AG09309 (cell line): ENCODE results near the gene NAIP.
"Not testable (repeated sequence)": the region's sequence is repeated elsewhere in the genome, so short reads cannot be mapped to it uniquely, and the experiment has no call there.

ENCODE experiments used
- DNase-seq: peaks from one replicate; pipeline ENCODE4 v3.0.0-alpha.2; 2010; ENCODE audit warnings: low read depth
- H3K4me3 ChIP-seq: 2 replicates; pipeline ENCODE4 v1.5.1; 2011; ENCODE audit warnings: mild to moderate bottlenecking, low read depth, low read length, moderate library complexity; ENCODE audit not compliant: control insufficient read depth
- TF ChIP-seq, protein P1 (sequence below): IDR thresholded peaks from 2 replicates; pipeline ENCODE4 v1.5.1; 2011; ENCODE audit warnings: mild to moderate bottlenecking, low read depth, low read length, inconsistent platforms; ENCODE audit not compliant: insufficient read depth, control insufficient read depth; ENCODE audit errors: missing control alignments

Gene NAIP, protein sequence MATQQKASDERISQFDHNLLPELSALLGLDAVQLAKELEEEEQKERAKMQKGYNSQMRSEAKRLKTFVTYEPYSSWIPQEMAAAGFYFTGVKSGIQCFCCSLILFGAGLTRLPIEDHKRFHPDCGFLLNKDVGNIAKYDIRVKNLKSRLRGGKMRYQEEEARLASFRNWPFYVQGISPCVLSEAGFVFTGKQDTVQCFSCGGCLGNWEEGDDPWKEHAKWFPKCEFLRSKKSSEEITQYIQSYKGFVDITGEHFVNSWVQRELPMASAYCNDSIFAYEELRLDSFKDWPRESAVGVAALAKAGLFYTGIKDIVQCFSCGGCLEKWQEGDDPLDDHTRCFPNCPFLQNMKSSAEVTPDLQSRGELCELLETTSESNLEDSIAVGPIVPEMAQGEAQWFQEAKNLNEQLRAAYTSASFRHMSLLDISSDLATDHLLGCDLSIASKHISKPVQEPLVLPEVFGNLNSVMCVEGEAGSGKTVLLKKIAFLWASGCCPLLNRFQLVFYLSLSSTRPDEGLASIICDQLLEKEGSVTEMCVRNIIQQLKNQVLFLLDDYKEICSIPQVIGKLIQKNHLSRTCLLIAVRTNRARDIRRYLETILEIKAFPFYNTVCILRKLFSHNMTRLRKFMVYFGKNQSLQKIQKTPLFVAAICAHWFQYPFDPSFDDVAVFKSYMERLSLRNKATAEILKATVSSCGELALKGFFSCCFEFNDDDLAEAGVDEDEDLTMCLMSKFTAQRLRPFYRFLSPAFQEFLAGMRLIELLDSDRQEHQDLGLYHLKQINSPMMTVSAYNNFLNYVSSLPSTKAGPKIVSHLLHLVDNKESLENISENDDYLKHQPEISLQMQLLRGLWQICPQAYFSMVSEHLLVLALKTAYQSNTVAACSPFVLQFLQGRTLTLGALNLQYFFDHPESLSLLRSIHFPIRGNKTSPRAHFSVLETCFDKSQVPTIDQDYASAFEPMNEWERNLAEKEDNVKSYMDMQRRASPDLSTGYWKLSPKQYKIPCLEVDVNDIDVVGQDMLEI (N-terminal part only)

DNA sequence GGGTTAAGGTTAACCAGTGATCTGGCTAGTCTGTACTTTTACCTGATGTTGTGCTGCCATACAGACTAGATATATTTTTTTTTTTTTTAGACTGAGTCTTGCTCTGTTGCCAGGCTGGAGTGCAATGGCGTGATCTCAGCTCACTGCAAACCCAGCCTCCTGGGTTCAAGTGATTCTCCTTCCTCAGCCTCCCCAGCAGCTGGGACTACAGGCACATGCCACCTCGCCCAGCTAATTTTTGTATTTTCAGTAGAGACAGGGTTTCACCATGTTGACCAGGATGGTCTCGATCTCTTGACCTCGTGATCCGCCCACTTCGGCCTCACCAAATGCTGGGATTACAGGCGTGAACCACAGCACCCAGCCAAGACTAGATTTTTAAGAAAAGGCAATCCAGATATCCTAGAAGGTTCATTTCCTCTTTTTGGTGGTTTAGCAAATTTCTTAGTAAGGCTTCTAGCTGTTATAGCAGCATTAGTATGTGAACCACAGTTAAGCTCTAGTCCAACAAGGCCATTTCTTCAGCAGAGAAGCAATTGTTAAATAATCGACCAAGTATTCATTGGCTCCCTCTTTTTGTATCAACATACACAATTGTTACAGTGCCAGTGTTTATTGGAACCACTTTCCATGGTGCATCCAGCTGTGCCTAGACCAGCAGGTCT, at the start of gene NAIP:
NAIP (minus strand) TSS at position 51 of the 665 bp plus-strand sequence. CDS start 12,424 bp downstream, outside the sequence.
- DNase-seq, H3K4me3 ChIP-seq: not testable (repeated sequence)

DNA sequence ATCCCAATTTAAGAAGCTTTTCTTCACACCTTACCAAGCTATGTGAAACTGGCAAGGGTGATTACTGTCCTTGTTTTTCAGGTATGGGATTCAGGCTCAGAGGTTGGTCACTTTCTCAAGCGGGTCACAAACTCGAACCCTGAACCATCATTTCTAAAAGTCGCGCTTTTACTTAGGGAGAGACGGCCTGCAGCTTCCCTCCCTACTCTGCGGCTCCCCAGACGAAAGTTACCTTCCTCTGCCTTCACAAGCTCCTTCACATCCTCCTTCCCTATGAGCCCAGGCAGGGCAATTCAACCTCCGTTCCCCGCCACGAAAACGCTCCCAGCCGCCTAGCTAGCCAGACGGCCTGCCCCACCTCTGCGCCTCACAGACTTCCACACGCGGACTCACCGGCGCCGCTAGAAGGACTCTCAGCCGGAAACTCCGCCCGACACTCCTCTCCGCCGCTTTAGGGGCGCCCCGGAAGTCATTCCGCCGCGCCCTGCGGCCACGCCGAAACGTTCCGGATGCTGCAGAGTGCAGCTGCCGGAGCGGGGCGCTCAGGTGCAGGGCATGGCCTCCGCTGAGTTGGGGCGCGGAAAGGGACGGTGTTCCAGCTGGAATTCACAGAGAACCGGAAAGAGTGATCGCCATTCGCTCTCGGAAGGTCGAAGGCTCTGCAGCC, 42.3 kb upstream of the NAIP start, which contains the start of gene GTF2H2:
GTF2H2 (minus strand) TSS at position 415 of the 667 bp plus-strand sequence. CDS start 4,913 bp downstream, outside the sequence.
- DNase-seq, H3K4me3 ChIP-seq: not testable (repeated sequence)

DNA sequence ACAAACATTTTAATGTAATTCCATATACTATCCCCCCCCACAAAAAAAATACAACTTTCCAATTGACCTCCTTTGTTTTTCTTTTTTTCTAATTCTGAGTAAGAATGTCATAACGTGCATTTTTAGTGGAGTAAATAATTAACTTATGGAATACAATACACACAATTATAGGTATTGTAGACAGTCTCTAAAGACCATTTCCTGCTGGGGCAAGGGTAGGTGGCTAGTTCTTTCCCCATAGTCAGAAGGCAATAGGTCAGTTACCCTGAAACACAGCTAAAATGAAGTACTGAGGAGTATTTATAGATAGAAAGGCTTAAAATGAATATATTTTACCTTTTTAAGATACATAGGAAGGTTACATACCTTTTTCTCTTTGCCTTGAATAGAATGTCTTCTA, 36.2 kb upstream of the NAIP start:
- DNase-seq, H3K4me3 ChIP-seq: not testable (repeated sequence)

DNA sequence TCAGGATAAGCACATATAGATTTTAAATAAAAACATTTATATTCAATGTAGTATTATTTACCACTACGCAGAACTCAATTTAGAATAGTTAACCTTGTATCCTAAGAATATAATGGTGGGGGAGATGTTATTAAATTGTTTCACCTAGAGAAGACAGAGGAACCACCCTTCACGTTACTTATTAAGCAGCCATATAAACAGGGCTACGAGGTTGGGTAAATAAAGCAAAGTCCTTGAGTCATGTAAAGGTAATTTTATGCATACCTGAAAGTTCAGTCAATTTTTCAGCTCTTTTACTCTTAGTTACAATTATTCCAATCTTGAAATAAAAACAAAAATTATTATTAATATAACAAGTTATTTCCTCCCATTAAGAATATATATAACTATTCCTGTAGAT, 34.3 kb upstream of the NAIP start:
- not testable (repeated sequence) for DNase-seq, H3K4me3 ChIP-seq

DNA sequence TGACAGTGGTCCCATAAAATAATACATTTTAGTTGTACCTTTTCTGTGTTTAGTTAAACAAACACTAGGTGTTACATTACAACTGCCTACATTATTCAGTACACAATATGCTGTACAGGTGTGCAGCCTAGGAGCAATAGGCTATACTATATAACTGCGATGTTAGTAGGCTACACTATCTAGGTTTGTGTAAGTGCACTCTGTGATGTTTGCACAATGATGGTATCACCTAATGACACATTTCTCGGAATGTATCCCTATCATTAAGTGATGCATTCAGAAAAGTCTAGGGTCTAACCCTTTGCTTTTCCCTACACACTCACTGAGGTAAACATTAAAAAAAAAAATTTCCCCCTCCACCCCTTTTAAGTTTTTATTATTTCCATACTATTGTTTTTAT, 19.7 kb upstream of the NAIP start:
- DNase-seq, H3K4me3 ChIP-seq: not testable (repeated sequence)

DNA sequence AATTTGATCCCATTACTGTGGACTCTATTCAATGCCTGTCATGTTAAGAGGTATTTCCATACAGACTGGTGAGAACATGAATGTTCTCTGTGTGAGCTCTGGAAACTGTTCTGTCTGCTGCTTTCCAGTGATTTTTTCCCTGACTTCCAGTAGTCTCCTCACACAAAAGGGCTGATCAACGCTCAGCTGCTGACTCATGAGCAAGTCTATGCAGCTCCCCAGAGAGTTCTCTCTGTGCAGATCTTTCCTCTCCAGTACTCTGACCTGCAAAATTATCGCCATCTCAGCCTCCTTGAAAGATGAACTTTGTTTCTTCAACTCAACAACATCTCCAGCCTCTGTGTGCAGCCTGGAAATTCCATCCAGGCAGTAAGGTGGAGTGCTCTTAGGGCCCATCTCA, 19.0 kb upstream of the NAIP start:
- not testable (repeated sequence) for DNase-seq

DNA sequence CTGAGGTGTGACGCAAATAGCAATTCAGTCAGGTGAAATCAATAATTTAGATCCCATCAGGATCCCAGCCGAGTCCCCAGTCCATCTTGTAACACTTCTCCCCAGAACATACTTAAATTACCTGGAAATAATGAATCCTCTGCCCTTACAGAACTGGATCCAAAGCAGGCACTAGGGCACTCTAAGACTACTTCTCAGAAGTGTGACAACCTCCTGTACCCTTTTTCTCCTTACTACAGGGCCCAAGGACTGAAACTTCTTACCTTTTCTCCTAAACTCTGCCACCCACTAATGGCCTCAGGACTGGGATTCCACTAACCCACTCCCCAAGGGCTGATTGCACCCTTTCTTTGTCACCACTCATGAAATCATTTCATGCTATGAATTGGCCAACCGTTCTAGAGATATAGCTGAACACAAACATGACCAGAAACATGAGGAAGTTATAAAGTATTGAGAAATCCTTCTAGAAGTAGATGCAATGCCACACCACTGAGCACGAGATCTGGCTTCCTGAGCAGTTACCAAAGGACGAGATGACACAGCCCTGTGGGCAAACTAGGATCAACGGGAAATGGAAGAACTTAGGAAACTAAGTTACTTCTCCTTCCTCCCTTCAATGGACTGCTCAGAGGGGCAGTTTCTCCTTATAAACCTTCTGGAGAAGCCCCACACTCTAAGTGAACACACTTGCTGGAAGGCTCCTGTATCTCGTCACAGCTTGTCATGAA, 6.1 kb upstream of the NAIP start:
- H3K4me3 ChIP-seq, DNase-seq: not testable (repeated sequence)

More for the DNA sequence above, 19.0 kb upstream of the NAIP start:
- H3K4me3 ChIP-seq, result not testable (repeated sequence)

DNA sequence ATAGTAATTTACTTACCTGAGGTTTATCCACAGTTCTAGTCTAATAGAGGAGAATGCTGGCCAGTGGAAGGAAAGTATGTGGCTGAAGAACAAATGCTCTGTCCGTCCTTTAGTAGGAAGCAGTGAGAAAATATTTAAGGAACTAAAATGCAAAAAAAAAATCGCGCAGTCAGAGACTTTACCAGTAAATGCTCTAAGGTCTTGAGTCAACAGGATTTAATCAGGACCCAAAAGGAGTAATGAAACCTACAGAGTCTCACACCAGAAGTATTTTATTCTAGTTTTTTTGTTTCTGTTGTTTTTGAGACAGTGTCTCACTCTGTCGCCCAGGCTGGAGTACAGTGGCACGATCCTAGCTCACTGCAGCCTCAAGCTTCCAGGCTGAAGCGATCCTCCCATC, 4.5 kb downstream of the NAIP start:
- not testable (repeated sequence) for DNase-seq, H3K4me3 ChIP-seq

DNA sequence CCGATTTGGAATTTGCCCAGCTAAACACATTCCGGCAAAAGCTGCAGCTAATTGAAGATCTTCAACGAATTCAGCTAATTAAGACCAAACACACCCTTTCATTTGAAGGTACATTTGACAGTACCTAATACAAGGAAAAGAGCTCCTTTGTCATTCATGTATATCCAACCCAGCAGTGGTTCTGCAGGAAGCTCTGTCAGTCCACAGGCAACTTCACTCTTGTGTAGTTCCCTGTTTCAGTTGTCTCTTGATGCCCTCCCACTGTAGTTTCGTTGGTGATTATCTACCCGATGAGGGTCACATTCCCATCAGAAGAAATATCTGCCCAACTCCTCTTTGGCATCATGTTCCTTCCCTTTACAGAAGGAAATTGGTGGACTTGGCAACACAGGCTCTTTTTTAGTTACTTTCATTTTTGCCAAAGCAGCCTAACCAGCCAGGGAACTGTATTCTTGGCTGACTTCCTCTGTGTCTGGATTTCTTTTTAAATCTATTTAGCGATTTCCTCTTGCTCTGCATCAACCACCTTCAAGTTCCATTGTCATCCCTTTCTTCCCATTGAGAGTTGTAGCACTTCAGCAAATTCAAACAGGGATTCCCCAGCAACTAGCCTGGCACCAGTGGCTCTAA, 6.6 kb downstream of the NAIP start:
- not testable (repeated sequence) for H3K4me3 ChIP-seq, DNase-seq

DNA sequence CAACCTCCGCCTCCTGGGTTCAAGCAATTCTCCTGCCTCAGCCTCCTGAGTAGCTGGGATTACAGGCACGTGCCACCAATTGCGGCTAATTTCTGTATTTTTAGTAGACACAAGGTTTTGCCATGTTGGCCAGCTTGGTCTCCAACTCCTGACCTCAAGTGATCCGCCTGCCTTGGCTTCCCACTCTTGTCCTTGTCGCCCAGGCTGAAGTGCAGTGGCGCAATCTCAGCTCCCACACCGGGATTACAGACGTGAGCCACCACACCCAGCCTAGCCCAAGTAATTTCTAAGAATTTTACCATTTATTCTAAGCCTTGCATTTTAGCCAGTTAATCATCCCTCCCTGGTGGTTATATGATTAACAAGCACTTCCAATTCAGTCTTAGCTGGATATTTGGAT, 11.0 kb downstream of the NAIP start:
- DNase-seq, result no peak
- TF ChIP-seq, protein P1, sequence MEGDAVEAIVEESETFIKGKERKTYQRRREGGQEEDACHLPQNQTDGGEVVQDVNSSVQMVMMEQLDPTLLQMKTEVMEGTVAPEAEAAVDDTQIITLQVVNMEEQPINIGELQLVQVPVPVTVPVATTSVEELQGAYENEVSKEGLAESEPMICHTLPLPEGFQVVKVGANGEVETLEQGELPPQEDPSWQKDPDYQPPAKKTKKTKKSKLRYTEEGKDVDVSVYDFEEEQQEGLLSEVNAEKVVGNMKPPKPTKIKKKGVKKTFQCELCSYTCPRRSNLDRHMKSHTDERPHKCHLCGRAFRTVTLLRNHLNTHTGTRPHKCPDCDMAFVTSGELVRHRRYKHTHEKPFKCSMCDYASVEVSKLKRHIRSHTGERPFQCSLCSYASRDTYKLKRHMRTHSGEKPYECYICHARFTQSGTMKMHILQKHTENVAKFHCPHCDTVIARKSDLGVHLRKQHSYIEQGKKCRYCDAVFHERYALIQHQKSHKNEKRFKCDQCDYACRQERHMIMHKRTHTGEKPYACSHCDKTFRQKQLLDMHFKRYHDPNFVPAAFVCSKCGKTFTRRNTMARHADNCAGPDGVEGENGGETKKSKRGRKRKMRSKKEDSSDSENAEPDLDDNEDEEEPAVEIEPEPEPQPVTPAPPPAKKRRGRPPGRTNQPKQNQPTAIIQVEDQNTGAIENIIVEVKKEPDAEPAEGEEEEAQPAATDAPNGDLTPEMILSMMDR, result no peak
- no peak overlapping the region for H3K4me3 ChIP-seq
